Mucosa of rectum (tissue), 2 donors: ENCODE results near the gene NUAK2.
A peak's percentile ranks its signal among the peaks of the same experiment; 100 is the strongest.

Experiments
- H3K27ac ChIP-seq, 2 donors: one replicate each; pipeline ENCODE4 v1.7.0; 2013; ENCODE audit warnings: inconsistent platforms in 2 of 2, low read depth in 2 of 2, low read length in 2 of 2
- H3K27me3 ChIP-seq, 2 donors: one replicate each; pipeline ENCODE4 v1.7.0; 2013; ENCODE audit warnings: low read length in 2 of 2; ENCODE audit not compliant: control insufficient read depth in 2 of 2, insufficient read depth in 2 of 2
- H3K36me3 ChIP-seq, 2 donors: one replicate each; pipeline ENCODE4 v1.7.0; 2013; ENCODE audit warnings: low read length in 2 of 2; ENCODE audit not compliant: control insufficient read depth in 2 of 2, insufficient read depth in 2 of 2
- H3K4me1 ChIP-seq, 2 donors: one replicate each; pipeline ENCODE4 v1.7.0; 2013; ENCODE audit warnings: low read length in 2 of 2, mild to moderate bottlenecking in 1 of 2; ENCODE audit not compliant: control insufficient read depth in 2 of 2, insufficient read depth in 2 of 2
- H3K4me3 ChIP-seq, 2 donors: one replicate each; pipeline ENCODE4 v1.7.0; 2013; ENCODE audit warnings: low read length in 2 of 2
- H3K9ac ChIP-seq, 2 donors: one replicate each; pipeline ENCODE4 v1.7.0; 2013; ENCODE audit warnings: low read length in 2 of 2, low read depth in 1 of 2, mild to moderate bottlenecking in 1 of 2
- H3K9me3 ChIP-seq, 2 donors: one replicate each; pipeline ENCODE4 v1.7.0; 2013; ENCODE audit warnings: low read length in 2 of 2; ENCODE audit not compliant: control insufficient read depth in 2 of 2
- donor health status: healthy.
- donor health status: Normal muscosa, but diverticular disease.

NUAK2 gene

GRCh38 chr1:205335692-205336091, 14.1 kb upstream of the NUAK2 start:
- Histone ChIP-seq H3K9me3 (no peaks in the 10 kb centered on the region), H3K36me3 (no peaks in the 10 kb centered on the region), H3K4me3 (no peak overlapping the region), H3K4me1 (no peaks in the 10 kb centered on the region), H3K27me3 (peaks cover 0 to 2% of the 10 kb centered on the region in 2 donors), H3K27ac (no peak overlapping the region), H3K9ac (no peak overlapping the region)

GRCh38 chr1:205332015-205332791, 10.7 kb upstream of the NUAK2 start:
- H3K9me3 ChIP-seq = no peaks in the 10 kb centered on the region
- no peak overlapping the region for H3K9ac ChIP-seq
- no peaks in the 10 kb centered on the region for H3K36me3 ChIP-seq
- H3K27ac ChIP-seq = no peak overlapping the region
- H3K4me1 ChIP-seq = no peaks in the 10 kb centered on the region
- H3K4me3 ChIP-seq = no peak overlapping the region
- H3K27me3 ChIP-seq = peaks cover 0 to 3% of the 10 kb centered on the region in 2 donors

- Histone ChIP-seq H3K27ac (no peak overlapping the region), H3K27me3 (peaks cover 0 to 3% of the 10 kb centered on the region in 2 donors), H3K36me3 (no peaks in the 10 kb centered on the region), H3K4me3 (no peak overlapping the region), H3K9me3 (no peaks in the 10 kb centered on the region), H3K9ac (no peak overlapping the region), H3K4me1 (peaks cover 2% of the 10 kb centered on the region in 2 donors)
Observed at GRCh38 chr1:205330150-205330549, 8.6 kb upstream of the NUAK2 start.

- H3K27me3 ChIP-seq = peaks cover 0 to 3% of the 10 kb centered on the region in 2 donors
- H3K9me3 ChIP-seq = no peaks in the 10 kb centered on the region
- no peak overlapping the region for H3K9ac ChIP-seq
- H3K36me3 ChIP-seq = no peaks in the 10 kb centered on the region
- H3K4me3 ChIP-seq = no peak overlapping the region
- H3K27ac ChIP-seq = no peak overlapping the region
- peaks cover 3 to 5% of the 10 kb centered on the region in 2 donors for H3K4me1 ChIP-seq
Observed at GRCh38 chr1:205329719-205330118, 8.2 kb upstream of the NUAK2 start.

- peaks cover 3 to 5% of the 10 kb centered on the region in 2 donors for H3K4me1 ChIP-seq
- no peaks in the 10 kb centered on the region for H3K9me3 ChIP-seq
- no peaks in the 10 kb centered on the region for H3K36me3 ChIP-seq
- no peak overlapping the region for H3K27ac ChIP-seq
- peaks cover 0 to 3% of the 10 kb centered on the region in 2 donors for H3K27me3 ChIP-seq
- no peak overlapping the region for H3K4me3 ChIP-seq
- no peak overlapping the region for H3K9ac ChIP-seq
Observed at GRCh38 chr1:205328476-205328875, 6.9 kb upstream of the NUAK2 start.

GRCh38 chr1:205326812-205327466, 5.4 kb upstream of the NUAK2 start:
- Histone ChIP-seq H3K9ac (no peak overlapping the region), H3K27ac (no peak overlapping the region), H3K36me3 (no peaks in the 10 kb centered on the region), H3K4me1 (peaks cover 5% of the 10 kb centered on the region in 2 donors), H3K27me3 (peaks cover 0 to 3% of the 10 kb centered on the region in 2 donors), H3K4me3 (no peak overlapping the region), H3K9me3 (no peaks in the 10 kb centered on the region)

GRCh38 chr1:205325334-205325884, 3.9 kb upstream of the NUAK2 start:
- H3K9ac ChIP-seq = no peak overlapping the region
- H3K4me1 ChIP-seq = peaks cover 5 to 13% of the 10 kb centered on the region in 2 donors
- no peak overlapping the region for H3K4me3 ChIP-seq

GRCh38 chr1:205324781-205325180, 3.2 kb upstream of the NUAK2 start:
- Histone ChIP-seq H3K27ac (no peak overlapping the region), H3K9ac (no peak overlapping the region), H3K27me3 (no peaks in the 10 kb centered on the region), H3K4me1 (peaks cover 5 to 13% of the 10 kb centered on the region in 2 donors), H3K9me3 (no peaks in the 10 kb centered on the region), H3K36me3 (no peaks in the 10 kb centered on the region), H3K4me3 (no peak overlapping the region)

More at GRCh38 chr1:205325334-205325884, 3.9 kb upstream of the NUAK2 start:
- Histone ChIP-seq H3K9me3 (no peaks in the 10 kb centered on the region), H3K36me3 (no peaks in the 10 kb centered on the region), H3K27me3 (peaks cover 0 to 3% of the 10 kb centered on the region in 2 donors), H3K27ac (no peak overlapping the region)

GRCh38 chr1:205323794-205324193, 2.2 kb upstream of the NUAK2 start:
- Histone ChIP-seq H3K27me3 (no peaks in the 10 kb centered on the region), H3K36me3 (no peaks in the 10 kb centered on the region), H3K4me3 (no peak overlapping the region), H3K4me1 (peaks cover 15 to 19% of the 10 kb centered on the region in 2 donors), H3K27ac (no peak overlapping the region), H3K9ac (no peak overlapping the region), H3K9me3 (no peaks in the 10 kb centered on the region)

- Histone ChIP-seq H3K4me1 (peaks cover 34 to 38% of the 10 kb centered on the region in 2 donors), H3K27ac (peak overlapping the region in 1 of 2 donors; percentile 93), H3K27me3 (no peaks in the 10 kb centered on the region), H3K36me3 (no peaks in the 10 kb centered on the region), H3K9me3 (no peaks in the 10 kb centered on the region), H3K4me3 (peak overlapping the region; percentile 96 to 99), H3K9ac (peak overlapping the region; percentile 38 to 58)
Observed at GRCh38 chr1:205321959-205322283, 376 bp upstream of the NUAK2 start.
